HG02610 (cell line): Measurements from ENCODE around the gene SASH1.

Source experiments
- ATAC-seq: cut with Tn5 transposase; IDR thresholded peaks from one replicate; pipeline ENCODE4 v1.9.1; 2021; ENCODE audit warnings: mild to moderate bottlenecking, moderate library complexity; ENCODE audit not compliant: unreplicated experiment

Gene SASH1

DNA sequence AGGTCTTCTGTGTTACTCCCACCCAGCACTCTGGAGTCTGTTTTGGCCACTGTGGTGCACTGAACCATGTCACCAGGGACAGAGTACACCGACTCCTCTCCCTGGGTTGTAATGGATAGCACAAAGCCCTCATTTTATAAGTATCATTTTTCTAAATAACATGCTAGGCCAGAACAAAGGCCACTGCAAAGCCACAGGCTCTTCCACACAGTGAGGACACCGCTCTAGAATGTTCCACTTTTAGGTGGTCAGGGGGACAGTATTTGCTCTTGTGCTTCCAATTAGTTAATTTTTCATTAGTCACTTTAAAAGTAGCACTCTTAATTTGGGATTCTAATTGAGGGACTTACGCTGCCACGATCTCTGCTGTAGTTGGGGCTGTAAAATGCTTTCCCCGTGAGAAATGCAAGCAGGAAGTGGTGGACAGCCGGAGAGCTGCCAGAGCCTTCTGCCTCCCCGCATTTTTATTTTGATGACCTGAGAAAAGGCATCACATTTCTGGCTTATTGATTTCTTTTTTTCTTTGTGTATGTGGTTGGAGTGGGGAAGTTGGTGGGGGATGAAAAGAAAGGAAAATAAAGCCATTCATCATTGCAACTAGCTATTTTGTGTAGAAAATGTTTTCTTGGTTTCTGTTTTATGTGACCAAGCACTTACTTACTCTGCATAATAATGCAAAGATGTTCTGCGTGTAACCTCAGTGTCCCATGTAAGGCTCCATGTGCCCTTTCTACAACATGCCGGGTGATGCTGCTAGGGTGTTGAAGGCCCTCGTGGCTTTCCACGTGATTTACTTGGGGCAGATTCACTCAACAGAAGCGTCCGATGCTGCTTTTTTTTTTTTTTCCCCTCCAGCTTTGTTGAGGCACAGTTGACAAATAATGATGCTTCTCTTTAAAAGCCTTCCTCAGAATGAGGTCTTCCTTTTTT lies 195.9 kb downstream of the SASH1 start:
- ATAC-seq: no peak

DNA sequence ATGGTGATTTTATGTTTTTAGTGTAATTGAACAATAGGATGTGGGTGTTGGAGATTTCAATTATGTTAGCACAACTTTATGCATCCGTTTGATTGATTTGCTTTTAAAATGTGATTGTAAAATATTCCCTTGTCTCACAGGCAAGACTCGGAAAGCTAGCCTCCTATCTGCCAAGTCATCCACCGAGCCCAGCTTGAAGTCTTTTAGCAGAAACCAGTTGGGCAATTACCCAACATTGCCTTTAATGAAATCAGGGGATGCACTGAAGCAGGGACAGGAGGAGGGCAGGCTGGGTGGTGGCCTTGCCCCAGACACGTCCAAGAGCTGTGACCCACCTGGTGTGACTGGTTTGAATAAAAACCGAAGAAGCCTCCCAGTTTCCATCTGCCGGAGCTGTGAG lies 200.9 kb downstream of the SASH1 start:
- no peak for ATAC-seq

DNA sequence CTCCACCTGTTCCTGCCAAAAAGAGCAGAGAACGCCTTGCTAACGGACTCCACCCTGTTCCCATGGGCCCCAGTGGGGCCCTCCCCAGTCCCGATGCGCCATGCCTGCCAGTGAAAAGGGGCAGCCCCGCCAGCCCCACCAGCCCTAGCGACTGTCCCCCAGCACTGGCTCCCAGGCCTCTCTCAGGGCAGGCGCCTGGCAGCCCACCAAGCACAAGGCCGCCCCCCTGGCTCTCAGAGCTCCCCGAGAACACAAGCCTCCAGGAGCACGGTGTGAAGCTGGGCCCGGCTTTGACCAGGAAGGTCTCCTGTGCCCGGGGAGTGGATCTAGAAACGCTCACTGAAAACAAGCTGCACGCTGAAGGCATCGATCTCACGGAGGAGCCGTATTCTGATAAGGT lies 201.8 kb downstream of the SASH1 start:
- ATAC-seq: no peak

DNA sequence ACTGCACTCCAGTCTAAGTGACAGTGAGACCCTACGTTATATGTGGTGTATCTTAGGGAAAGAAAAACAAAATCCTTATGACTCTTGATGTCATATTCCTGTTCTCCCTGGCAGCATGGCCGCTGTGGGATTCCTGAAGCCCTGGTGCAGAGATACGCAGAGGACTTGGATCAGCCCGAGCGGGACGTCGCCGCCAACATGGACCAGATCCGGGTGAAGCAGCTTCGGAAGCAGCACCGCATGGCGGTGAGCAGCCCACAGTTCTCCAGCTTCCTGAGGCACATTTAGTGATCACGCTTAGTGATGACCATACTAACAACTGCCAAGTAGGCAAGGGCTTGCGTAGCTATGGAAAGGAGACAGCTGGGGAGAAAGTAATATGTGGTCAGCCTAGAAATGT lies 203.3 kb downstream of the SASH1 start:
- ATAC-seq: no peak

- ATAC-seq: no peak
Measured at GRCh38 chr6:148547110-148547509, 204.5 kb downstream of the SASH1 start.

DNA sequence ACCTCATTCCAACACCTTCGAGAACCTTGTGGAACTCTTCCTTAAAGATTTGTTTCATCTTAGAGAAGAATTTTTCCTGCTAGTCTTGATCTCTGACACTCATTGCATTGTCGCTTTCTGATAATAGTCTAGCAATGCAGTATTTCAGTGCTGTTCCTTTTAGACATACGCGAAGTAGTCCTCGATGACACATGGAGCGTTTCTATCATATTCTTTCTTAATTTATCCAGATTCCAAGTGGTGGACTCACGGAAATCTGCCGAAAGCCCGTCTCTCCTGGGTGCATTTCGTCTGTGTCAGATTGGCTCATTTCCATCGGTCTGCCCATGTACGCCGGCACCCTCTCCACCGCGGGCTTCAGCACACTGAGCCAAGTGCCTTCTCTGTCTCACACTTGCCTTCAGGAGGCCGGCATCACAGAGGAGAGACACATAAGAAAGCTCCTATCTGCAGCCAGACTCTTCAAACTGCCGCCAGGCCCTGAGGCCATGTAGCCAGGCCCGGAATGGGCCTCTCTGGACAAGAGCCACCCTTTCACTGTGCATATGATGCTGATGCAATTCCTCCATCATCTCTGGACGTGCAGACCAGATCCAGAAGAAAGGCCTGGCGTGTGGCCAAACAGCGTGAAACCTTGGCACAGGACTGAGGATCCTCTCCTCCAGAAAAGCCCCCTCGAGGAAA lies 205.6 kb downstream of the SASH1 start:
- ATAC-seq: no peak

DNA sequence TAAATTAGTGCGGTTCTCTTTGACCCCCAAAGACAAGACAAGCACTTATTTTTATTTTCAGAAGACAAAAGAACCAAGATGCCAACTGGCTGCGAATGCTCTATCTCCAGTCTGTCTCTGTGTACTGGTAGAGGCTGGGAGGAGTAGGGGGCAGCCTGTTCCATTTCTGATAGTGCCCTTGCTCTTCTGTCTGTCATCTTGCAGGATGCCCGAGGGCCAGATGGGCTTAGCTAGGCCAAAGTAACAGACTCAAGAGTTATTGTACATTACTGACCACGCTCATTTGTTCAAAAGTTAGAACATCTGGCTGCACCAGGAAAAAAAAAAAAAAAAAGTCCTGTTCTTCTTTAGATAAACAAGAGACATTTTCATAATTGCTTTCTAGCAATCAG lies 206.1 kb downstream of the SASH1 start:
- no peak for ATAC-seq

DNA sequence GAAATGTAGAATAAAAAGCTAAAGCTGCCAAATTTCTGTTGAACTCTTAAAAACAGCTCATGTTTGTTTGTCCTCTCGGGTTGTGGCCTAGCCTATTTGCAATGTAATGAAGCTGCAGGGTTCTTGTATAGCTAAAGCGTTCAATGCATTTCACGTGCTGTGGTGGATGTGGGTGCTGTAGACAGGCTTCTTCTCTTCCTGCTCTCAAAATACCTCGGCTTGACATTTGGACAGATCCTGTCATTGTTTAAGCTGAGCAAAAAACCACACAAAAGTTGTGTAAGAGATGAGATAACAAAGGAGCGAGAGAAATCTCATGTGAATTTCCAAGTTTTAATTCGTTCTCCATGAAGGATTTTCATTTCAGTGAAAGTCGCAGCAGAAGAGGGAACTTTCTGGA lies 207.9 kb downstream of the SASH1 start:
- ATAC-seq: no peak

DNA sequence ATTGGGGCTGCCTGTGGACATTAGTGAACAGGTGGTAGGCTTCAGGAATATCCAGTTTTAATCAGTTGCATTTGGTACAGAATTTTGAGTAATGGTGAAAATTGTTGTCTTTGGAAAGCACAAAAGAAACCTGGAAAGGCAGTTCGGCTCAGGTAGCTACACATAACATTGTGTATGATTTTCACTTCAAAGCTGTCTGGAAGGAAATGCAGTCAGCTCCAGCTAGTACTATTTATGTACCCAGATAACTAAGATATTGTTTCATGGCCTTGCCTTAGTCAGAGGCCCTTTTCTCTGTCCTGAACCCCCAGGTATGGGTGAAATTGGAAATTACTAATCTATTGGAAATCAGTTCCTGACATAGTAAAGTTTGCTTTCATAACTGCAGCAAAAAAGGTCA lies 208.6 kb downstream of the SASH1 start:
- ATAC-seq: no peak

DNA sequence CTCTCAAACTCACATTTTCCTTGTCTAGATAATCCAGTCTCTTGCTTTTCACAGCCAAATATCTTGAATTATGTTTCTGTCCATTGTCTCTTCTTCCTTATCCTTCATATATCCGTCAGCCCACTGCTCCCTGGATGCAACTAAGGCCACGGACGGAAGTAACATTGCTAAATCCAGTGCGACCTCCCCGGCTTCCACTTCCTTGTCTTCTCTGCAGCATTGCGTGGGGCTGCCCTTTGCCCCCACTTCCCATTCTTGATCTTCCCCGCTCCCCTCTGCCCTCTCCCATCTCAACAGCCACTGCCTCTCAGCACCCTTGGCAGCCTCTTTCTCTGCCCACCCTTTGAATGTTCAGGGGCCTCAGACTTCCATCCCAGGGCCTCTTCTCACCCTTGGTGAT lies 213.8 kb downstream of the SASH1 start:
- ATAC-seq: no peak

DNA sequence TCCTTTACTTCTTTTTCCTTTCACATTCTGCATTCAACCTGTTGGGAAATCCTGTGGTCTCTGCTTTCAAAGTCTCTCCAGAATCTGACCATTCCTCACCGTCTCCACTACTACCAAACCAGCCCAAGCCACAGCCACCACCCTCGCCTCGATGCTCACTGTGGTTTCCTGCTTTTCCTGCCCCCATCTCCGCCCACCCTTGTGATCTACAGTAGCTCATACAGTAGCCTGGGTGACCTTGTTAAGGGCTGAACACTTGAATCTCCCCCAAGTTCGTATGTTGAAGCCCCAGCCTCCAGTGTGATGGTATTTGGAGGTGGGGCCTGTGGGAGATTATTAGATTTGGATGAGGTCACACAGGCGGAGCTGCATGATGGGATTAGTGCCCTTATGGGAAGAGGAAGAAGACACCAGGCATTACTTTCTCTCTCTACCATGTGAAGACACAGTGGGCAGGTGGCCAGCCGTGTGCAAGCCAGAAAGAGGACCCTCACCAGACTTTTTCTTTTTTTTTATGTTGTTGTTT lies 215.2 kb downstream of the SASH1 start:
- ATAC-seq: no peak

GRCh38 chr6:148559848-148560433 lies 217.3 kb downstream of the SASH1 start:
- peak; percentile 87 for ATAC-seq

DNA sequence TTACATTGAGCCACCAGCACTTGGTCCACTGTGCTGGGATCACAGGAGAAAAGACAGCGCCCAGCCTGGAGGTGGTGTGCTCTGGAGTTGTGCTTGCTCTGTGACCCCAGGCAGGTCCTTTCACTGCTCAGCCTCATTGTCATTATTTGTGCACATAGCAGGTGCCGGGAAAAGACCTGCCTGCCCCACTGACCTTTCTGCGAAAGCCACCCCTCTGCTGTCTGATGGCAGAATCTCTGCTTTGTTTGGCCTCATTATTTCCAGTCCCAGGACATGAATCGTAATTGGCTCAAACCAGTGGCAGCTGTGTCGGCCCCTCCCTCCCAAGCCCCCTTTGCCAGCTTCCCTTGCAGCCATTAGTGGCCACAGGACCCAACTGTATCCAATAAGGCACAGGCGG lies 219.0 kb downstream of the SASH1 start:
- no peak for ATAC-seq

GRCh38 chr6:148563066-148563465 lies 220.4 kb downstream of the SASH1 start:
- ATAC-seq: no peak

DNA sequence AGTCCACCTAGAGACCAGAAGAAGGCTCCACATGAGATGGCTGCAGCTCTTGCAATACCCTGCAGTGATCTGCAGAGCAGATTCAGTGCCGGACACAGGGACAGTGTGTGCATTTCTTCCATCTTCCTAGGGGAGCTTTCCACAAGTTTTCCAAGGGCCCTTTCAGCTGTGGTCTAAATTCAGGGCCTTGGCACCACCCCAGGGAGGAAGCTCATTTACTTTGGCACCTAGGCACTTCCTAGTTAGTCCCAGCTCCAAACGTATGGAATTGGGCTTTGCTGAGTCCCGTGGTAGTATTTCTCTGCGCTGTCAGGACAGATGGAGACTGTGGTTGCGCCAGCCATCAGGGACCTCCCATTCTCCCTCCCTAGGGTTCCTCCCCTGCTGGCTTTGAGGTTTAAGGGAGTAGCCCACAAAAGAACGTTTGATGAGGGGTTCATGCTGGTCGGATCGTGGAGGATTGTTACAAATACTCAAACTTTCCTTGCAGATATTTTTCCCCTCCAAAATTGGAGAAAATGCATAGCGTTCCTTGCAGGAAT lies 221.9 kb downstream of the SASH1 start:
- ATAC-seq: no peak

DNA sequence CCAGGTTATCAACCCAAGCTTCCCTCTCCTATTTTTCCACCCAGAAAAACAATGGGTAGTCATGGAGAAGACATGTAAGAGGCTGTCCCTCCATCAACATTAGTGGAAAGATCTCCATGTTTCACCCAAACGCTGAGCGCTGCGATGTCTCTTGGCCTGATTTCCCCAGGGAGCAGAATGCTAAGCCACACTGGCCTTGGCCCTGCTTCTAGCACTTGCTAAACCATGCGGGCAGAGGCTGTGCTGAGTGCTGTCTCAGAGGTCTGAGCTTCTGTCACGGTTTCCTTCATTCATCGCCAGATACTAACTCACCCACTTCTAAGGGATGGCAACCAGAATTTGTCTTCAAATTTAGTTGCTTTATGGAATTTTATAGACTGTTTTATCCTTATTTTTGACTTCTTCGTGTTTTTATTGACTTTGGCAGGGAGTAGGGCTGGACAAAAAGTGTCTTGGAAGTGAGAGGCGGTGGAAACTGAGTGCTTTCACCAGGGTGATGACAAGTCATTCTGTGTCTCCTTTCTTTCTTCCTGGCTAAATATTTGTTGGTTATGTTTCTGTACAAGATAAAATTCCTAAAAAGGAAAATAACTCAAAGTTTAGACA lies 222.8 kb downstream of the SASH1 start:
- no peak for ATAC-seq

DNA sequence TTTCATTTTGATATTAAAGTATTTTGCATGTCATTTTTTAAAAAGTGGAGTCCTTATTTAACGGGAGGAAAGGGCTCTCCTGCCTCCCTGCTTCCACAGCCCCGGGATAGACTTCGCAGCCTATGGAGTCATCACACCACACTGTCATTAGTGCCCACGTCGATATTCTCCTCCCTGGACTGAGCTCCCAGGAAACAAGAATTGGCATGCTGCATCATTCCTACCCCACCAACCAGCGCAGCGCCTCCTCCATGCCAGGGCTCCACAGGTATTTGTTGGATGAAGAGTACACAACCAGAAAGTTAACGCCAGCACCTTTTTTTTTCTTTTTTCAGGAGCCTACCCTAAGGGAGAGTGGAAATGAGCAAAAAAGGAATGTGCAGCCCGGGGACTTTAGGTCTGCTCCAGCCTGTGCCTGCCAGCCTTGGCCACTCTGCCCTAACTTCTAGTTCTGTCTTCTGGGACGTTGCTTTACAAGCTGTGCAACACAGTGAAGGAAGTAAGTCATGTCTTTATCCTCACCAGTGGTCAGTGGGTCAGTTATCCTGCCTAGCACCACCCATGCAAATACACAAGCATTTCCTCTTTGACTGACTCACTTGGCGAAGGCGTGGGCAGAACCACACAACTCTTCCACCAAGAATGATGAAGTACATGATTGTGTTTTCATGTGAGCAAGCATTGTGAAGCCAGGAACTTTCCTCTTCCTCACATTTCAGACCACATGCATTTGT lies 223.5 kb downstream of the SASH1 start:
- peak; percentile 79 for ATAC-seq

- ATAC-seq: peak; percentile 72
Measured at GRCh38 chr6:148566664-148567350, 224.2 kb downstream of the SASH1 start.

- no peak for ATAC-seq
Measured at GRCh38 chr6:148570456-148570855, 227.8 kb downstream of the SASH1 start.
